Astrocyte of the cerebellum (primary cell): ENCODE data around the gene ZBTB21.

Source experiments
- DNase-seq: peaks from one replicate; pipeline ENCODE4 v3.0.0-alpha.2; 2011; ENCODE audit warnings: low read depth
- H3K4me3 ChIP-seq: 2 replicates; pipeline ENCODE4 v1.5.1; 2011; ENCODE audit warnings: mild to moderate bottlenecking, low read depth, low read length, moderate library complexity
- CTCF ChIP-seq: IDR thresholded peaks from 2 replicates; pipeline ENCODE4 v1.5.1; 2012; ENCODE audit warnings: low read length, low read depth, moderate library complexity, mild to moderate bottlenecking; ENCODE audit errors: missing control alignments
- in situ Hi-C: cut with HindIII; loops from 2 replicates; pipeline ENCODE4 v1.10.0; 2017; ENCODE audit warnings: low sequenced_read_pairs

The ZBTB21 gene

GRCh38 chr21:42040411-42041180 is 30.4 kb upstream of the ZBTB21 start:
- in situ Hi-C loops, result no loop called here
- peak; percentile 100 for DNase-seq

GRCh38 chr21:42039911-42040351 is 29.8 kb upstream of the ZBTB21 start:
- peak; percentile 32 for DNase-seq
- in situ Hi-C loops, result no loop called here
- H3K4me3 ChIP-seq, result no peak overlapping the region
- no peak for TF ChIP-seq CTCF

More at GRCh38 chr21:42040411-42041180, 30.4 kb upstream of the ZBTB21 start:
- no peak overlapping the region for H3K4me3 ChIP-seq
- TF ChIP-seq CTCF, result no peak

- peak; percentile 29 for DNase-seq
- in situ Hi-C loops, result no loop called here
- TF ChIP-seq CTCF, result no peak
- H3K4me3 ChIP-seq, result no peak overlapping the region
Measured at GRCh38 chr21:42039470-42039901, 29.3 kb upstream of the ZBTB21 start.

- no peak for TF ChIP-seq CTCF
- in situ Hi-C loops, result no loop called here
- H3K4me3 ChIP-seq, result no peak overlapping the region
- DNase-seq, result no peak
Measured at GRCh38 chr21:42038826-42039425, 28.8 kb upstream of the ZBTB21 start.

GRCh38 chr21:42038393-42038792 is 28.2 kb upstream of the ZBTB21 start:
- no peak overlapping the region for H3K4me3 ChIP-seq
- TF ChIP-seq CTCF, result no peak
- in situ Hi-C loops, result no loop called here
- no peak for DNase-seq

GRCh38 chr21:42037943-42038342 is 27.8 kb upstream of the ZBTB21 start:
- TF ChIP-seq CTCF, result no peak

More at GRCh38 chr21:42037943-42038342, 27.8 kb upstream of the ZBTB21 start:
- DNase-seq, result no peak
- in situ Hi-C loops, result no loop called here
- no peak overlapping the region for H3K4me3 ChIP-seq
